T1000 (cell line): ENCODE data around the gene ERC2.
A peak's percentile ranks its signal among the peaks of the same experiment; 100 is the strongest.

Experiments used
- DNase-seq: peaks from one replicate; lab custom pipeline; 2025; ENCODE audit warnings: mixed read lengths; lab: John Stamatoyannopoulos, UW

ERC2 gene

GRCh38 chr3:55490276-55490913 lies 977.9 kb downstream of the ERC2 start:
- DNase-seq, result no peak

- no peak for DNase-seq
These were observed 978.5 kb downstream of the ERC2 start for GRCh38 chr3:55489798-55490132.

- DNase-seq, result peak; percentile 61
These were observed 979.7 kb downstream of the ERC2 start for GRCh38 chr3:55488398-55489055.

DNA sequence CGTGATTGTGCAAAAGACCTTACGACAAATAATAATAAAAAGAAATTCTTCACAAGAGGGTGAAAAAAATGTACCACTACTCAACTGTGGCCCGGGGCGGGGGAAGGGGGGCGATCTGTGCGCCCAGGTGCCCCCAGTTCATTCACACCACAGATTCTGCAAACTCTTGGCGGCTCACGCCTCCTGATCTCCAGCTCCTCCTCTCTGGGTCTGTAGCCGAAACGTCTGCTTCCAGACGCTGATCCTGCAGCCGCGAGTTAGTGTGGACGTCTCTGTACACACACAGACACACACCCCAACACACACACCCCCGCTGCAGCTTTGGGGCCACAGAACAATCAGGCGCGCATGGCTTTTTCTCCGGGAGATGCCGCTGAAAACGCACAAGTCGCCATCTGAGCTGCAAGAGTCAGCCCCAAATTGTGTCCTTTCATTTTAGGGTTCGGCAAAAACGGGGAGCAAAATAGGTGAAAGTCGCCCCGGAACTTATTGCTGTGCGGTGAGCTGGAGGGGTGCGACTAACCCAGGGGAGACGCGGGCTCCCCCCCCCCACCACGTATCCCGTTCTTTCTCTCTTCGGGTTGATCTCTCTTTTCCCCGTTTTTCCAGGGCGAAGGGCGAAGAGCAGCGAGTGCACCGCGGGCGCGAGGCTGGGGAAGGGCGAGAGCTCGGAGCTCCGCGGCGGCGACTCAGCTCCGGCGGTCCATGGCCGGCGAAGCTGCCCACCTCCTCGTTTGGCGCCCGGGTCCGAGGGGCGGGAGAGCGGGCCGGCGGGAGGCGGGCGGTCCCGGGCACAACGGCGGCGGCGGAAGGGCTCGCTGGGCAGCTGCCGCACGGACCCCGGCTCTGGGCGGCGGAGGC lies 980.7 kb downstream of the ERC2 start:
- peak; percentile 57 for DNase-seq

DNA sequence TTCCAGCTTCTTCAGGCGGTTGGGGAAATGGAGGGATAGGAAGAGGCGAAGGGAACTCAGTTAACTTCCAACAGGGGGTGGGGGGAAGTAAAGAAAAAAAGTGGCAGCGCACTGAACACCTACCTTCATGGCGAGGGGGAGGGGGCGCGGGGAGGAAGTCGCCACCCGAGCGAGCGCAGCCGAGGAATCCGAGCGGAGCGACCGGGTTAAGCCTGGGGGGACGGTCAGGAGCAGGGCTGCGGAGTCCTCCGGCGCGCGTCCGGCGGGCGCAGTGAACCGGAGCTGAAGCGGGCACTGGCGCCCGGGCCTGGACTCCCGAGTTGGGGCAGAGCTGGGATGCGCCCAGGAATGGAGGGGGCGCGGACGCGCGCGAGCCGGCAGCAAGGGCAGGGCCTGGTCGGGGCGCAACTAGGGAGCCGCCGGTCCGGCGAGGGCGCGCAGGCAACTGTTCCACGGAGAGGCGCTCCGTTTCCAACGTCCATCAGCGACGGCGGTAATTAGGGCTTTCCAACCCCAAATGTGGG lies 981.3 kb downstream of the ERC2 start, which contains the start of gene WNT5A:
WNT5A (minus strand) TSS at position 450 of the 524 bp plus-strand sequence; CDS start at position 129, 321 bp downstream.
- DNase-seq, result peak; percentile 70

DNA sequence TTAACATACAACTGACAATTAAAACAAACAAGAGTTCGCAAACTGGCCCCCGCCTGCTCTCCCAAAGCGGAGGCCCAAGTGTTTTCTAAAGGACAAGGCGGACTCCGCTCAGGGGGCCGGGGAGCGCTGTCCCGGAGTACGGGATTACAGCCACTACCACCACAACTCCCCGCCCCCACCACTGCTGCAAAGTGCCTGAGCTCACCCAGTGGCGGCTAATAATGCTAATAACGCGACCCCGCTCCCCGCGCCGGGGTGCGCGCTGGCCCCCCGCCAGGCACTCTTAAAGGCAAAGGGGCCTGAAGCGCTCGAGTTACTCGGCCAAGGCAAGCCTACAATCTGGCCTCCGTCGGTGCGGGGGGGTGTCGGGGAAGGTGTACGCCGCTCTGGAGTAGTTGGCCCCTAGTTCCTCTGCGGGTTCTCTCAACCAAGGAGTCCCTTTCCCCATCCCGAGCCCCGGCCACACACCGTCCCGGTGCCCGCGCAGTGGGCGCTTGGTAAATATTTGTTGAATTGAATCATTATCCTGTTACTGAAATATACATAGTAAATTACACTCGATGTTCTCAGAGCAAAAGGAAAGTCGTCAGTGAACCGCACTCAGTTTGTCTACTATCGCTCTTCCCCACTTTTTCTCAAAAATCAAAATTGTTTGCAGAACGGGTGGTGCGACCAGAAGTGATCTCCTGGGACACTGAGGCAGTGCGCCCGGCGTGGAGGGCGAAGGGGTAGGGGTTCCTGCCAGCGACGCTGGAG lies 982.0 kb downstream of the ERC2 start:
- peak; percentile 53 for DNase-seq

DNA sequence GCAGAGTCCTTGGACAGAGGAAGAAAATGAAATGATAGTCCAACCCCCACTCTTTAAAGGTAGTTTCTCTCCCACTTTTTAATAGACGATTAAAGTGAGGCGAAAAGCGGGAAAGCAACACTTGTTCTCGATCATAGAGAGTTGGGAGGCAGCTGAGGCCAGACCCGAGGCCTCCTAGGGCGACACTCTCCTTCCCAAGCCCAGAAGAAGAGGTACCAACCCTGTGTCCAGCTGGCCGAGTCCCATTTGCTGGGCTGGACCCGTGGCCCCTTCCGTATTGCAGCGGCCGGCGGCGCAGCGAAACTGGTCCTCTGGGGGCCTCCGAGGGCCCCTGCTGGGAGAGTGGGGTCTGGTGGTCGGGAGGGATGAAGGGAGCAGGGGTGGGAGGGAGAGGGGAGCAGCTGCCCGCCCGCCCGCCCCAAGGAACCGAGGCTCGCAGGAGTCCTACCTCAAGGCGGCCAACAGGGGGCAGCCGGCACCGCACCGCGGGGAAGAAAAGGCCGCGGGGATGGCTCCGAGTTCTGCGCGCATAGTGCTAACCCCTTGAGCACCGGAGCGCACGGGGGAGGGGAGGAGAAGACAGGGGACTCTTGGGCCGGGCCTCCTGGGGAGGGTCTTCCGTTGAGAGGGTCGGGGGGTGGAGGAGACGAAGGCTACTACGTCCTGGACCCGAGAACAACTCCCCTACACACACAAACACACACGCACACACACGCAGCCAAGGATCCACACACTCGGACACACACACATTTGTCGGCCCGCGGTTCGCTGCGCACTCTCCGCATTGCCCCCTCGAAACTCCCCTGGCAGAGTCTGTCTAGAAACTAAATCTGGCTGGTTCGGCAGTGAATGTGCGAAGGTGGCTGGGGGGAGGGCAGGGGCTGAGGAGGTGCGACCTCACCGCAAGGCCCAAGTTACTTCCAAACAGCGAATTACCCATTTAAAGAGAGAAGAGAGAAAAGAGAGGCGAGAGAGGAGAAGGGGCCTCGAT lies 983.2 kb downstream of the ERC2 start:
- DNase-seq, result peak; percentile 69

DNA sequence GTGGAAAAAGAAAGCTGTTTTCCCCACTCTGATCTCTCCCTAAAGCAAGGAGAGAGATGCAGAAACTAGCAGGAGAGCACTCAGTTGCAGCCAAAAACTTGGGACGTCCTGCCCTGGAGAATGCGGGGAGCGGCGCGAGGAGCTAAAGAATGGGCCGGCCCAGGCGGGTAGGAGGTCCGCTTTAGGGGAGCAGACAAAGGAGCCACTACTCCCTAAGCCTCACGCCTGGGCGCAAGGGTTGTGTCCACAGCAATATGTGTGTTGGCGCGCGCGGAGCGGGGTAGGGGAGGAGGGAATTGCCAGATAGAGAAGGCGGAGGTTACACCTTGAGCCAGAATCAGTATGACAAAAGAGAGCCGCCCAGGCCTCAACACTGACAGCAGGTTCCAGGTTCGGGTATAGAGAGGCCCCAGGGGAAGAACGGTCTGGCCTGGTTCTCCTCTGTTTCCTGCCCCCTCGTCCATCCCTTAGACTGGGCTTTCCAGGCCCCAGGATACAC lies 984.0 kb downstream of the ERC2 start:
- no peak for DNase-seq

DNA sequence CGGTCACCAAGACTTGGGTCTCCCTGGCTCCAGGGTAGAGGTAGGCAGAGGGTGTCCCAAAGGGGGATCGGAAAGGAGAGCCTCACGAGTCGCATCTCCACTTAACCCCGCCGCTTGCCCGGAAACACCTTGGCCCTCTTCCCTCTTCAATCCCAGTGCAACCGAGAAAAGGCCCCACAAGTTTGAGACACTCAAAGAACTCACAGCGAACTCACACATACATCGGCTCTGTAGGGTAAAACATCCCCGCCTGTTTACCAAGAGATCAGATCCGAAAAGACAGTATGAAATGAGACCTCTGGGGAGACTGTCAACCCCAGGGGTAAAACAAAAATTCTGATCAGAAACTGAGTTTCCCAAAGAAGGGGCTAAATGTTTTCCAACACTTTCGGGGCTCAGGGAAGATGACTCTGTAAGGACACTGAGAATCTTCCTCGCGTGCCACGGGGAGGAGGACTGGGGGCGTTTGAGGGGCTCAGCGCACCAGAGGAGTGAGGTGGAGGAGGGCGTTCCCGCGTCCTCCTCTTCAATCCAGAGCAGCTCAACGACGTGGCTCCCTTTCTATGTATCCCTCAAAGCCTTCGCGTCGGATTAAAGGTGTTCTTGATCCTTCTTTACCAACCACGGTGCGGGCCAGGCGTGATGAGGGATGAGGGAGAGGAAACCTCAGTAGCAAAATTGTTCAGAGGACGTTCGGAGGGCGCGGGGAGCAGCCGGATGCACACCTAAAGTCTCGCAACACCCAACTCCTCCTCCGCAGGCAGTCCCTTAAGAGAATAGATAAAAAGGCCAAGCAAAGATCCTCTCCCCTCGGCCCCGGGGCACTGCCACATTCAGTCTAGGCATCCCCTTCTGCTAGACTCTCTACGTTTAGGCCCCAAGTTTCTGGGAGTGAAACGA lies 984.8 kb downstream of the ERC2 start:
- no peak for DNase-seq

- no peak for DNase-seq
These were observed 985.6 kb downstream of the ERC2 start for GRCh38 chr3:55482496-55483195.

DNA sequence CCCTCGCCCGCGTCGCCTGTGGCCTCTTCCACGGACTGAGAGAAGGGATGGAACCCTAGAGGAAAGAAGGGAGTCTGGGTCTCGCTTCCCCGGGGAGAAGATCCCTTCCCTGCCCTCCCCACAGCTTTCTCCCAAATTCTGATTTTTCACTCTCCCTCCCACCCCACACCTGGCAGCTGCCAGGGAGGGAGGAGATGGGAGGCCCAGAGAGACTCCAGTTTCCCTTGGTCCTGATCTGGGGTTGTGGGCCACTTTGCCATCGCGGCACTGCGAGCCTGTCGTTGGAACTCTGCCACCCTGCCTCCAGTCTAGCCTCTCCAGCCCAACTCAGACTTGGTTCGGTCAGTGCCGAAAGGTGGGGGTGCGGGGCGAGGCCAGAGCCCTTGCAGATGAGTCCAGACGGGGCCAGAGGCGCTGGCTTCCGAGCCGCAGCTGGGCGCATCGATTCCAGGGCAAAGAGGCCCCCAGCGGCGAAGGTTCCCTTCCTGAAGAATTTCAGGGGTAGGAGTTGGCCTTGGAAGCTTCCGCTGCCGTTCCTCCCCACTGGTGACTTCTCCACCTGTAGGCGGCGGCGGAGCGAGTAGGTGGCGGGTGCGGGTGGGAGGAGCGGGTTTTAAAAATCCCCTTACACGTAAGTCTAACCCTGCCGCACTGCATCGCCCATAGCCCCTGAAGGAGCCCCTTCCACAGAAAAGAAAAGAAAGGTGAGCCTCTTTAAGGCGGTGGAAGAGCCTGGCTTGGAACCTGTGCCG lies 986.3 kb downstream of the ERC2 start:
- DNase-seq, result no peak

GRCh38 chr3:55480911-55481743 lies 987.1 kb downstream of the ERC2 start:
- peak; percentile 59 for DNase-seq

DNA sequence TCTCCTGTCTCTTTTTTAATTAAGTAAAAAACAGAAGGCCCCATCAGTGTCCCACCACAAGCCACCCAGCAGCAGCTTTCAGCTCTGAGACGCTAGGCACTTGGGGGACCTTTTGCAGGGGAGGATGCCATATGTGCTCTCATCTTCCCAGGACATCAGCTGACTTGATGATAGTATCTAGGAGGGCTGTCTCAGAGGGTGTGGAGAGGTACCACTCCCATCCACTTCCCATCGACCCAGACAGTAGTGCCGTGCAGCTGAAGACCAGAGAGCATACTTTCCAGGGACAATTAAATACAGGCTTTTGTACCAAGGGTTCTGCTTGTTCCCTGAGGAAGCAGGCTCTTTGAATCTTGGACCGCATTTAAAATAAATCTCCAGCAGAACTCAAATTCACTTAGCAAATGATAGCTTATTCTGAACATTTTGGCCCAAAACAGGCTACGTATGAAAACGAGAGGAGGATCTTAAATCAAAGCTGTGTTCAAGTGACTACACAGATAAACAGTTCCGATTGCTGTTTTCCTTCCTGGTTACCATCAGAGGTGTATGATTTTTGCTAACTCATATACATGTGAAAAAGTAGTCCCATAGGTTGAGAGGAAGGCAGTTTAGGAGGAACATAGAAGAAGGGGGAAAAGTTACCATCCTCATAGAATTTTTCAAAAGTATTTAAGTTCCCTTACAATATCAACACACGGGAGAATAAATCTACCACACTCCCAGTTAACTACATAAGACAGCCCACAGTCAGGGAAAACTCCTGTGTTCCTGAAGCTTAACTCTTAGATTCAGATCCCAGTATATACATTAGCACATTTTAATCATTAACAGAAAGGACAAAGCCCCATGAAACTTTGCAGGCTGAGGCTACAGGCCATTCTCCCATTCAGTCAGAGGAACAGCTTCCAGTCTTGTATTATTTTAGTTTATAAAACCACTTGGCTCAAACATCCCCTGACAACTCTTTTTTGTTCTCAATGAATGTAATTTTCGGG lies 990.7 kb downstream of the ERC2 start:
- no peak for DNase-seq

DNA sequence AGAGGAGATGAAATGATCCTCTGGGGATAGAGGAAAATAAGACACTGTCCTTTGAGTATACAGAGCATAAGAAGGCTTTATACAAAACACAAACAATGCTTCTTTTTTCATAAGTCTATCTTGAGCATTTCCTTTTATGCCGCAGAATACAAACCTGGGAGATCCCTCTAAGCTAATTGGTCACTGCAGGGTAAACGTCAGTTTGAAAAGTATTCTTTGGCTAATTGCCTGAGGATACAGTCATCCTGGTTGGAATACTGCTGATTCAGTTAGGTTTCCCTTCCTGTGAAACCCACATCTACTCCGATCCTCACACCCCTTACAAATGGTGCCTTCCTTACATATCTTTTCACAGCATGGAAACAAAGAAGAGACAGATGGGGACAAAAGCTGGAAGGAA lies 991.8 kb downstream of the ERC2 start:
- DNase-seq, result no peak

GRCh38 chr3:55474213-55474632 lies 994.0 kb downstream of the ERC2 start:
- no peak for DNase-seq

DNA sequence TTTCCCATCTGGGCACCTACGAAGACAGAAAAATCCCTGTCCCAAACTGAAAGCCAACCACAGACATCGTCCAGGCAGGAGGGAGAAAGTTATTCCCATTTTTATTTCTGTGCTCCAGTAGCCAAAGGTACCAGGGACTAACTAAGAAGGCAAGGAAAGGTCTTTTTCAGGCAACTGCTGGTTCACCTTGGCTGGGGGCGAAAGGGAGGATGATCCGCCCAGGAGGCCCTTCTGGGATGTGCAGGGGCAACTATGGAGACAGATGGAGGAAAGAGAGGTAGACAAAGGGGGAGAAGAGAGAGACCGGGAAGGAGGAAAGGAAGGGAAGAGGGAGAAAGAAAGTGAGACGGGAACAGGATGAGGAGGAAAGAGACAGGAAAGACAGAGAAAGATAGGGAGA lies 994.5 kb downstream of the ERC2 start:
- no peak for DNase-seq
